DND-41 (cell line): ENCODE data around the gene SPOPL.

ENCODE experiments used
- ATAC-seq: fragments of 200-7000 bp; cut with Tn5 transposase; 3 replicates; pipeline ENCODE4 v1.9.1; 2021; ENCODE audit warnings: low read depth; ENCODE audit not compliant: insufficient read depth
- DNase-seq: peaks from one replicate; pipeline ENCODE4 v3.0.0-alpha.2; 2020
- H2AFZ ChIP-seq: 2 replicates; pipeline ENCODE4 v1.6.0; 2012; ENCODE audit warnings: low read depth, low read length
- H3K27ac ChIP-seq: 2 replicates; pipeline ENCODE4 v1.5.1; 2012; ENCODE audit warnings: low read length, inconsistent platforms
- H3K27me3 ChIP-seq: fragments of 200-600 bp; sonication (generic); 2 replicates; pipeline ENCODE4 v1.6.0; 2012; ENCODE audit warnings: low read length, mild to moderate bottlenecking, inconsistent platforms; ENCODE audit not compliant: insufficient read depth, poor library complexity
- H3K36me3 ChIP-seq: 2 replicates; pipeline ENCODE4 v1.5.1; 2012; ENCODE audit warnings: low read length, inconsistent platforms; ENCODE audit not compliant: insufficient read depth
- H3K4me1 ChIP-seq: 2 replicates; pipeline ENCODE4 v1.5.1; 2012; ENCODE audit warnings: mild to moderate bottlenecking, low read length; ENCODE audit not compliant: insufficient read depth
- H3K4me2 ChIP-seq: 2 replicates; pipeline ENCODE4 v1.6.0; 2012; ENCODE audit warnings: mild to moderate bottlenecking, moderate library complexity, low read length, inconsistent platforms; ENCODE audit not compliant: insufficient read depth
- H3K4me3 ChIP-seq, 2 experiments: fragments of 200-600 bp in 1 of 2; shearing (Covaris generic) in 1 of 2; 2 replicates each; pipeline ENCODE4 v1.5.1; 2012 to 2016; ENCODE audit warnings: inconsistent platforms in 2 of 2, low read length in 2 of 2, mild to moderate bottlenecking in 2 of 2, low read depth in 1 of 2, moderate library complexity in 1 of 2
- H3K79me2 ChIP-seq: 2 replicates; pipeline ENCODE4 v1.6.0; 2012; ENCODE audit warnings: low read length, inconsistent platforms; ENCODE audit not compliant: insufficient read depth
- H3K9ac ChIP-seq: 2 replicates; pipeline ENCODE4 v1.6.0; 2012; ENCODE audit warnings: low read depth, mild to moderate bottlenecking, inconsistent platforms, low read length, moderate library complexity
- H3K9me3 ChIP-seq: 2 replicates; pipeline ENCODE4 v1.5.1; 2012; ENCODE audit warnings: low read length, moderate library complexity, mild to moderate bottlenecking, inconsistent platforms; ENCODE audit not compliant: insufficient read depth, severe bottlenecking
- H4K20me1 ChIP-seq: 2 replicates; pipeline ENCODE4 v1.6.0; 2012; ENCODE audit warnings: low read length; ENCODE audit not compliant: insufficient read depth
- EZH2 ChIP-seq: IDR thresholded peaks from 3 replicates; pipeline ENCODE4 v1.6.1; 2012; ENCODE audit warnings: borderline replicate concordance, low read depth, mild to moderate bottlenecking, moderate library complexity, low read length, inconsistent platforms; ENCODE audit not compliant: severe bottlenecking
- TF ChIP-seq, protein P1 (sequence below): IDR thresholded peaks from 2 replicates; pipeline ENCODE4 v1.5.1; 2012; ENCODE audit warnings: borderline replicate concordance, low read length, moderate library complexity, mild to moderate bottlenecking; ENCODE audit not compliant: poor library complexity, severe bottlenecking; ENCODE audit errors: extremely low read depth

SPOPL gene

DNA sequence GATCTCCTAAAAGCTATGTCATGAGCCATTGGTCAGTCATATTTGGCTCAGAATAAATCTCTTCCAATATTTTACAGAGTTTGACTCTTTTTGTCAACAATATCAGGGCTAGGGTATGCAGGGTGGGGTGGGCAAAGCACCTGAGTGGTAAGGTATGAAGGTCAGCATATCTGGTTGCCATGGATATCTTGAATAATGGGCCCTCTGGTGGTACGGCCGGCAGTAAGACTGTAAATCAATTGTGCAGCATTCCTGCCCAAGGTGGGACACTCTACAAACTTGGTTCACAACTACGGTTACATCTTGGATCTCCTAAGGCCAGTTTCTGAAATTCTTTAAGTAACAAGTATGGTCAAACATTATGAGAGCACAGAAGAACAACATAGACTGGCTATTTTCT lies 119.6 kb downstream of the SPOPL start:
- TF ChIP-seq, protein P1, sequence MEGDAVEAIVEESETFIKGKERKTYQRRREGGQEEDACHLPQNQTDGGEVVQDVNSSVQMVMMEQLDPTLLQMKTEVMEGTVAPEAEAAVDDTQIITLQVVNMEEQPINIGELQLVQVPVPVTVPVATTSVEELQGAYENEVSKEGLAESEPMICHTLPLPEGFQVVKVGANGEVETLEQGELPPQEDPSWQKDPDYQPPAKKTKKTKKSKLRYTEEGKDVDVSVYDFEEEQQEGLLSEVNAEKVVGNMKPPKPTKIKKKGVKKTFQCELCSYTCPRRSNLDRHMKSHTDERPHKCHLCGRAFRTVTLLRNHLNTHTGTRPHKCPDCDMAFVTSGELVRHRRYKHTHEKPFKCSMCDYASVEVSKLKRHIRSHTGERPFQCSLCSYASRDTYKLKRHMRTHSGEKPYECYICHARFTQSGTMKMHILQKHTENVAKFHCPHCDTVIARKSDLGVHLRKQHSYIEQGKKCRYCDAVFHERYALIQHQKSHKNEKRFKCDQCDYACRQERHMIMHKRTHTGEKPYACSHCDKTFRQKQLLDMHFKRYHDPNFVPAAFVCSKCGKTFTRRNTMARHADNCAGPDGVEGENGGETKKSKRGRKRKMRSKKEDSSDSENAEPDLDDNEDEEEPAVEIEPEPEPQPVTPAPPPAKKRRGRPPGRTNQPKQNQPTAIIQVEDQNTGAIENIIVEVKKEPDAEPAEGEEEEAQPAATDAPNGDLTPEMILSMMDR, result no peak
- no peak for TF ChIP-seq EZH2
- ATAC-seq (no peak), DNase-seq (no peak)
- Histone ChIP-seq H3K36me3 (no peaks in the 10 kb centered on the region), H2AFZ (no peak overlapping the region), H3K4me2 (no peak overlapping the region), H3K9me3 (no peaks in the 10 kb centered on the region), H4K20me1 (no peaks in the 10 kb centered on the region), H3K4me3 (no peak overlapping the region), H3K27ac (no peak overlapping the region), H3K9ac (no peak overlapping the region), H3K27me3 (no peaks in the 10 kb centered on the region), H3K4me1 (no peaks in the 10 kb centered on the region), H3K79me2 (no peaks in the 10 kb centered on the region)

DNA sequence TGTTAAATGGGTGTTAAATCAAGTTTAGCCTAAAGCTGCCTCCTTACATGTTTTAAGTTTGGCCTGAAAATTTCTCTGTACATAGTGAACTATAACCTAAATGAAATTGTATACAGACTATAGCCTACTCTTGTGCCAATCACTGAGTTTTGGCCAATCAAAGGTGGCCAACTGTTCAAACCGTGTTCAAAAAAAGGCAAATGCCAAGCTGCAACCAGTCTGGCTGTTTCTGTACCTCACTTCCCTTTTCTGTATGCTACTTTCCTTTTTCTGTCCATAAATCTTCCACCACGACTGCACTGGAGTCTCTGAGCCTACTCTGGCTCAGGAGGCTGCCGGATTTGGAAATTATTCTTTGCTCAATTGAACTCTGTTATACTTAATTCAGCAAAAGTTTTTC lies 121.0 kb downstream of the SPOPL start:
- H3K27ac ChIP-seq, result no peak overlapping the region
- H3K27me3 ChIP-seq, result no peaks in the 10 kb centered on the region
- H3K4me2 ChIP-seq, result no peak overlapping the region
- no peak overlapping the region for H3K9ac ChIP-seq
- H3K79me2 ChIP-seq, result no peaks in the 10 kb centered on the region
- H3K9me3 ChIP-seq, result no peaks in the 10 kb centered on the region
- no peak overlapping the region for H3K4me3 ChIP-seq
- H2AFZ ChIP-seq, result no peak overlapping the region
- no peak for DNase-seq
- no peak for ATAC-seq
- H3K4me1 ChIP-seq, result no peaks in the 10 kb centered on the region
- H3K36me3 ChIP-seq, result no peaks in the 10 kb centered on the region
- no peaks in the 10 kb centered on the region for H4K20me1 ChIP-seq
- TF ChIP-seq EZH2, result no peak
- TF ChIP-seq, protein P1, result no peak
